Ramos (cell line): ENCODE data around the gene UNC13A.

Source experiments
- in situ Hi-C: fragments of 300-500 bp; cut with MboI; formaldehyde crosslinking; loops from one replicate; pipeline ENCODE4 v1.14.3; 2022; ENCODE audit warnings: low sequenced_read_pairs; ENCODE audit not compliant: unreplicated experiment

UNC13A gene

DNA sequence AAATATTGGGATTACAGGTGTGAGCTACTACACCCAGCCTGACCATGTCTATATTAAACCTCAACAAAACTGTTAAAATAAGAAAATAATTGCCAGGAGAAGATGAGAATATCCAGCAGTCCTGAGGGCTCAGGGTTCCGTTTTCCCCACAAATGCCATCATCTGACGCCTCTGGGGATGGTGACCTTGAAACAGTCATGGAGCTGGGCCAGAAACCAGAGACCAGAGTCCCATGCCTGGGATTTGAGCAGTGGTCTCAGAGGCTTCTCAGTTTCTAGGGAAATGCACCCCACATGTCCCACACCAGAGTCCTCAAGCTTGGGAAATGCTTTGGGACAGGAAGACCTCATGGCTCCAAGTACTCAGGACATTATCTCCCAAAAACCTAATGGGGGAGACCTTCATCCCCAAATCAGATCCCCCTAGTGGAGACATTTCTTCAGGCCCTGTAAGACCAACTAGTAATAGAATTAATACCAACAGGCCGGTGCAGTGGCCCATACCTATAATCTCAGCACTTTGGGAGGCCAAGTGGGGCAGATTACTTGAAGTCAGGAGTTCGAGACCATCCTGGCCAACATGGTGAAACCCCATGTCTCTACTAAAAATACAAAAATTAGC is 28.3 kb upstream of the UNC13A start:
- in situ Hi-C loops: no loop called here

DNA sequence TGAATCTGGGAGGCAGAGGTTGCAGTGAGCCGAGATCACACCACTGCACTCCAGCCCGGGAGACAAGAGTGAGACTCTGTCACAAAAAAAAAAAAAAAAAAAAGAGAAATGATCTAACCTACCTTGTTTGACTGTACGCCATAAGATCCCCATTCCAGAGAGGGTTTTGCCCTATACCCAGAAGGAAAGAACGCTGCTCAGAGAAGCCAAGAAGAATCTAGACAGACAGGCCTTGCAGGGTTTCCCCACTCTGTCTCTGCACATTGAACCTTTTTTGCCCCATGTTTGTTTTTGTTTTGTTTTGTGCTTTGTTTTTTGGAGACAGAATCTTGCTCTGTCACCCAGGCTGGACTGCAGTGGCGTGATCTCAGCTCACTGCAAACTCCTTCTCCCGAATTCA is 23.7 kb upstream of the UNC13A start:
- in situ Hi-C loops: no loop called here

DNA sequence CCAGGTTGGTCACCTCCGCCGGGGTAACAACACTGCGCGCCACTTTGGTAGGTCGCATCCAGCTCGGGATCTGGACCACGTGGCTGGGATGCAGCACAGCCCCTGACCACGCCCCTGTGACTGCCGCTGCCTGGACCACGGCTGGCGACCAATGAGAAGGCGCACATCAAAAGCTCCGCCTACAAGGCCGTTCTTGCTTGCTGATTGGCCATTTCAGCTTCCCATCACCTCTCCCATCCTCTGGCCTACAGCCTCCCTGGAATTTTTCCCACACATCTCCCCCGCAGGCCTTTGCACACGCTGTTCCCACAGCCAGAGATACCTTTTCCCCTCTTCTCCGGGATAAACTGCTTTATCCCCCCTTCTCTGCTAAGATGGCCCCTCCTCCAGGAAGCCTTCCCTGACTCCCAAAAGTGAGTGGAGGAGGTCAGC is 18.6 kb upstream of the UNC13A start:
- in situ Hi-C loops: loop anchor here (10.0 kb wide), 1 partner anchor 148 kb away; the partner anchor contains the start of gene RPL18A

DNA sequence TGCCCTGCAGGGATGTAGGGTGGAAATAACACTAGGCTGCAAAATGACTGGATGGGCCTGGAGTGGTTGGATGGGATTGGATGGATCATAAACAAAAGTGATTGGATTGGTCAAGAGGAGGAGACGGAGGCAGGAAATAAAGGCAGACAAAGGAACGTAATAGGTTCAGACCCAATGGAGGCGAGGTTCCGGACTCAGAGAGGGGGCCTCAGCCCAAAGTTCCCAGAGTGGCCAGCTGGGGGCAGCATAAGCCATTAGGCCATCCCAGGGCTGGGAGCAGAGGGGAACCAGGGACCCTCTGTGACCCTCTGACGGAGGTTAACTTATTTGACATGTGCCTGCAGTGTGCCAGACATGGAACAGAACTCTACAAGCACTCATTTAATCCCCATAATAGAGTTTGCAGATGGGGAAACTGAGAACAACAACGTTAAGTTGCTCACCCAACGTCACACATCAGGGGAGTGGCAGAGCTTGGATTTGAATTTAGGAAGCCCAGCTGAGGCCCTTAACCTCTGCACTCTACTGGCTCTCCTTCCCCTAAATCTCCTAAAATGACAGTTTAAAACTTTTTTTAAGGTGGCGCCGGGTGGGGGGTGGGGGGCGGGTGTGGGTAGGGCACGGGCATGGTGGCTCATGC is 15.8 kb upstream of the UNC13A start:
- in situ Hi-C loops: loop anchor here (10.0 kb wide), 1 partner anchor 151 kb away; the partner anchor contains the start of gene RPL18A

DNA sequence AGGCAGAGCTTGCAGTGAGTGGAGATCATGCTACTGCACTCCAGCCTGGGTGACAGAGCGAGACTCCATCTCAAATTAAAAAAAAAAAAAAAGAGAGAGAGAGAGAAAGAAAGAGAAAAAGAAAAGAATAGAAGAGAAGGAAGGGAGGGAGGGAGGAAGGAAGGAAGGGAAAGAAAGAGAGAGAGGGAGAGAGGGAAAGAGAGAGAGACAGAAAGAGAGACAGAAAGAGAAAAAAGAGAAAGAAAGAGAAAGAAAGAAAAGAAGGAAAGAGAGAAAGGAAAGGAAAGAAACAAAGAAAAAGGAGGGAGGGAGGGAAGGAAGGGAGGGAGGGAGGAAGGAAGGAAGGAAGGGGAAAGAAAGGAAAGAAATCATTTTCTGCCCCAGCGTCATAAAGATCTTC is 7.0 kb upstream of the UNC13A start:
- in situ Hi-C loops: no loop called here

DNA sequence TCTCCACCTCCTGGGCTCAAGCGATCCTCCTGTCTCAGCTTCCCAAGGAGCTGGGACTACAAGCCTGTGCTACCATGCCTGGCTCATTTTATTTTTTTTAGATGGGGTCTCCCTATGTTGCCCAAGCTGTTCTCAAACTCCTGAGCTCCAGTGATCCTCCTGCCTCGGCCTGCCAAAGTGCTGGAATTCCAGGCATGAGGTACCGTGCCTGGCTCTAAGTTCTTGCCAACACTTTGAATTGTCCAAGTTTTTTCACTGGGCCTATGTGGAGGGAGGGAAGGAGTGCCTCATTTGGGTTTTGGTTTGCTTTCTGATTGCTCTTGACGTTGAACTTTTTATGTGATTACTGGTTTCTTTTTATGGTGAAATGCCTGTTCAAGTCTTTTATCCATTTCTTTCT is 4.4 kb upstream of the UNC13A start:
- in situ Hi-C loops: no loop called here

DNA sequence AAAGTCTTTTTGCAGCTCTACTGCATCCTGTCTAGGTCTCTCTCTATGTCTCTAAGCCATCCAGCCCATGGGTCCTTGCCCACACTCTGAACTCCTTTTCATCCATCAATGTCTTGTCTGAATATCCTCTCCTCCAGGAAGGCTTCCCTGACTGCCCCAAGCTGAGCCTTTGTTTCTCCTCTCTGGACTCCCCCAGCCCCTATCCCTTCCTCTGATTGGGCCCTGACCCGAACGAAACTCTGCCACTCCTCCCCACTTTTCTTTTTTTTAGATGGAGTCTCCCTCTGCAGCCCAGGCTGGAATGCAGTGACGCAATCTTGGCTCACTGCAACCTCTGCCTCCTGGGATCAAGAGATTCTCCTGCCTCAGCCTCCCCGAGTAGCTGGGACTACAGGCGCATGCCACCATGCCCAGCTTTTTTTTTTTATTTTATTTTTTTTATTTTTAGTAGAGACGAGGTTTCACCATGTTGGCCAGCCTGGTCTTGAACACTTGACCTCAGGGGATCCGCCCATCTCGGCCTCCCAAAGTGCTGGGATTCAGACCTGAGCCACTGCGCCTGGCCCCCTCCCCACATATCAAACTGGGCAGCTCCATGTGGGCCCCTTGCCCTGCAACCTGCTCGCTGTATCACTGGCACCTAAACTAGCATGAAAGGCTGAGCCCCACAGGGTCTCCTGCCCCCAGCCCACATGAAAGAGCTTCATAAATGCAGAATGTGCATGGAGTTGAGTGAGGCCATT is 870 bp upstream of the UNC13A start:
- in situ Hi-C loops: no loop called here

DNA sequence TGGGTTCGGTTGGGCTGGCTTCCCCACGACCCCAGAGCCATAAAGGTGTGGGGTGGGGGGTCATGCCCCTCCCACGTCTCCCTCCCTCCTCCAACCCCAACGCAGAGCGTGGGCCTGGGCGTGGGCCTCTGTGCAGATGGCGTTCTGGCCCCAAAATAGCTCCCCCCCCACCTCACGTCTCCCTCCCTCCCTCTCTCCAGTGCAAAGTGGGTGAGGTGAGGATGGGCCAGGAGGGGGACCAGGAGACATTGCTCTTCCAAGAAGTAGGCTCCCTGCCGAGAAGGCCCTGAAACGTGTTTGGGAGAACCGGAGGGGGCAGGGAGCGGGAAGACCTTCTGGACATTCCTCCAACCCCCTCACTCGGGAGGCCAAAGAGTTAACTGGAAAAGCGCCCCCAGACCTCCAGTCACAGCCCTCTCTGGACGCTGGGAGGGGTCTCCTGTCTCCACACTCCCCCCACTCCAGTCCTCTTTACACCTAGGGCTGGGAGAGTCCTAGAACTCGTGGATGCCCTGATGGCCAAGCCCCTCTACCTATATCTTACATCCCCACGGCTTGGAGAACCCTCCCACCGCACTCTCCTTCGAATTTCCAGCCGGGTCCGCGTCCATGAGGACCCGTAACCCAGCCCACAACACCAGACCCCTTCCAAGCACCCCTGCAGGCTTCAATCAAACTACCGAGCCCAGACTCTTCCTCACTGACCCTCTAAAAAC is 855 bp downstream of the UNC13A start:
- in situ Hi-C loops: no loop called here

DNA sequence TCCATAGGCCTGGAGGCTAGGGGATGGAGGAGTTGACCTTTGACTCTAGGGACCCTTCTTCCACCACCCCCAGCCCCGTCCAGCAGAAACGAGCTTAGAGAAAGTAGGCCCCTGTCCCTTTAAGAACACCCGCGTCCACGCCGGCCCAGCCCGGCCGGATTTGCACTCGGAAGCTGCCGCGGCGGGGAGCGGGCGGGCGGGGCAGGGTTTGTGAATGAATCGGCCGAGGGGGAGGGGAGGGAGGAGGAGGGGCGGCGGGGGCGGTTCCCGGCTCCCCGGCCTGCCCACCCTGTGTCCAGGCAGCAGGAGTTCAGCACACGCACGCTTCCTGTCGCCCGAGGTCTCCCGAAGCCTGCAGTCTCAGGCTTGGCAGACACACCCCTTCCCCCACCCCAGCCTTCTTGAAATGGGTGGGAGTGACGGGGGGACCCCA is 1.5 kb downstream of the UNC13A start:
- in situ Hi-C loops: no loop called here

DNA sequence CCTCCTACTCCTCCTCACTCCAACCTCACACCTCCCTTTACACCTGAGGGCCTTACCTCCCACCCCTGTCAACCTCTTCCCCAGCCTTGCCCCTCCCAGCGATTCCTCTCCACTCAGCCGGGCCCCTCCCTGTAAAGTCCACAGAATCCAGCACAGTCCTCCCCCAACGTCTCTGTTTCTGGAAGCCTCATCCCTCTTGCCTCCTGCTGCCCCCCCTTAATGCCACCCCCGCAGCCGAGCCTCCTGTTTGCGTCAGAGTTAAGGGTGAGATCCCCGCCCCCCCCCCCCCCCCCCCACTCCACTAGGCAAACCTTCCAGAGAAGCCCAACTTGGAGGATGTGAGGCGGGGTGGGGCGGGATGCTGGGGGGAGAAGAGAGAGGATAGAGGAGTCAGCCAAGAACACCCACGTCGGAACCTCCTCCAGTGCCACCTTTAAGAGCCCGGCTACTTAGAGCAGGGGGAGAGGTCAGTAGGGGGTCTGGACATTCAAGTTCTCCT is 2.1 kb downstream of the UNC13A start:
- in situ Hi-C loops: no loop called here

DNA sequence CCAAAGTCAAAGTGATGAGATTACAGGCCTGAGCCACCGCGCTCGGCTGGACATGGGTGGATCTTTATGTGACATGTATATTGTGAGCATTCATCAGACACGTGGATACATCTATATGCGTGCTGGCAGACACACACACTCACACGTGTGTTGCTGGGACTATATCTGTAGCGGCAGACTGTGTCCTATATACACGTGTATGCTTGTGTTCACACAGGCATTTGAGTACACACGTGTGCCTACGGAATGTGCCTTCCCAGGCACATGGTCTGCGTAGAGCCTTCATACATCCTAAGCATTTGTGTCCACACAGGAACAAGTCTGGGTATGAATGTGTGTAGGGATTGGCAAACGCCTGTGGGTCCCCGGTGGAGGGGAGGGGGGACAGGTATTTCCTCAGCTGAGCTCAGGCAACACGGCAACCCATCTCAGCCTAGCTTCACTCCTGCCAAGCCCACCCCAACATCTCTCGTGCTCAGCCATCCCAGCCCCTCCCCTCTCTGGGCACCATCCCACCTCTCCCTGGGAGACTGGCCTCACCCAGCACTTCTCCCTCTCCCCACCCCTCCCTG is 2.6 kb downstream of the UNC13A start:
- in situ Hi-C loops: no loop called here

DNA sequence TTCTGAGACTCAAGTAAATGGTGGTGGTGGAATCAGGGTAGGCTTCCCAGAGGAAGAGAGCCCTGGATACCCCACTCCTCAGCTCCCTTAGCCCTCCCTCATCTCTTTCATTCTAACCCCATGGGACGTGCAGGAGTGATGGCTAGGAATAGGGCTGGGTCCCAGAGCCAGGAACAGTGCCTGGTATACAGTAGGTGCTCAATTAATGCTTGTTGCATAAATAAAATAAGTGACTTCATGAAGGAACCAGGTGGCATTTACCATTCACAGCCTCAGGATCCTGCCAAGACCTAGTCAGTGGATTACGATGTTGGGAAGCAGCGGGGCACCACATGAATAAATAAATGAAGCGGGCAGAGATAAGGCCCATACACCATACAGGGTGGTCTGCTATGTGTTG is 3.9 kb downstream of the UNC13A start:
- in situ Hi-C loops: no loop called here

DNA sequence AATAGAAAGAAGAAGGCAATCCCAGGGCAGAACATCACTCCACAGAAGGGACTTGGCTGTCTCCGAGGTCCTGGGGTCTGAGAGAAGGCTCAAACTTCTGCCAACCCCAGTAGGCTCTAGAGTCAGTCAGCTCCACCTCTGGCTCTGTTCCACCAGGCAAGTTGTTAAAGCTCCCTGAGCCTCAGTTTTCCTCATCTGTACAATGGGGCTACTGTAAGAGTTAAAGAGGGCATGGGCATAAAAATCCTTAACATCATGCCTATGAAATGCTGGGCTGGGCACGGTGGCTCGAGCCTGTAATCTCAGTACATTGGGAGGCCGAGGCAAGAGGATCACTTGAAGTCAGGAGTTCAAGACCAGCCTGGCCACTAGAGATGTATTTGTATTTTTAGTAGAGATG is 5.1 kb downstream of the UNC13A start:
- in situ Hi-C loops: no loop called here

DNA sequence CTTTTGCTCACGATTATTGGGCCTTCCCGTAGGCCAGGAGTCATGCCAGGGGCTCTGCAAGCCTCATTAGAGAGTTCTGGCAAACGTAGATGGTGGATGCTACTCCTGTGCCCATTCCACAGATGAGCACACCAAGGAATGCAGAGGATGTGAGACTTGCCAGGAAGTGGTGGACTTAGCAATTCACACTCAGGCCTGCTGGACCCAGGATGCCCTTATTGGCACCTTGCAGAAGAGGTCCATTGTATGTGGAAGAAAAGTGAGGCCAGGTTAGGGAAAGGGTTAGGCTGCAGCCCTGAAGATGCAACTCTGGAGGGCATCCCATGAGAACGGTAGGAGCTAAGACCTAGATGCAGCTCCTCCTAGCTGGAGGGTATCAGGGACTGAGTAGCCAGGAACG is 5.9 kb downstream of the UNC13A start:
- in situ Hi-C loops: no loop called here

DNA sequence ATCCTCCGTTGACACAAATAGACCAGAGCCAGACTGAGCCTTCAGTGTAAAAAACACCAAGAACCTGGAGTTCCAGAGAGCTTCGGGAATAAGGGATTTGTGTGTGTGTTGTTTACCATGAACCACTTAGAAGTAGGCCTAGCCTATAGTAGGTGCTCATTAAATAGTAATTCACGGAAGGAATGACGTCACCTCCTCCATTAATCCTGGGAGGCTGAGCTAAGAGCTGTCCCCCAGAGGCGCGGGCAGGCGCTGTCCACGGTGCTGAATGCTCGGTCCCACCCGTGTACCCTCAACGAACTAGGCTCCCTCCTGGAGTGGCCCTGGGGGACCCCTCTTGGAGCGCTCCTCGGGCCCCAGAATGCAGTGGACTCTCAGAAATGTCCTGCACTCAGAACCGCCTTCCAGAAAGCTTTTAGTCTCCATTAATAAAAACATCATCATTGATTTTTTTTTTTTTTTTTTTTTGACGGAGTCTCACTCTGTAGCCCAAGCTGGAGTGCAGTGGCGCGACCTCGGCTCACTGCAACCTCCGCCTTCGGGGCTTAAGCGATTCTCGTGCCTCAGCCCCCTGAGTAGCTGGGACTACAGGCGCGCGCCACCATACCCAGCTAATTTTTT is 6.5 kb downstream of the UNC13A start:
- in situ Hi-C loops: no loop called here

DNA sequence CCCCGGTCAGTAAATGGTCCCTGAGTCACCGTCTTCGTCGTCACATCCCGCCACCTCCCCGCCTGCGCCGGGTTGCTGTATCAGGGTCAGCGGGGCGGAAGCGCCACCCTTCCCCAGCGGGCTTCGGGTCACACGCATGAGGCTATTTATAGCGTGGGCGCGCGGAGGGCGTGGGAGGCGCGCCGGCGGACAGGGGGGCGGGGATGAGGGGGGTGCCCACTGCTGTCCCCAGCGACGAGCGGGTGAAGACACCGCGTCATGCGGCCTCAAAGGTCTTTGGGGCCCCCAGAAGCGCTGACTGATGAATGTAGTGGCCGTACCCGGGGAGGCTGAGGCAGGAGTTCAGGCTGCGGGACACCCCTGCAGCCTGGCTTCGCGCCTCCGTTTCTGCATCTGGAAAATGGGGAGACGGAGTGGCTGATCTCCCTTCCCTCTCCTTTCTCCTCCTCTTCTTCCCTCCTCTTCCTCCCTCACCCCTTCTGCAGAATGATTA is 7.9 kb downstream of the UNC13A start:
- in situ Hi-C loops: no loop called here

DNA sequence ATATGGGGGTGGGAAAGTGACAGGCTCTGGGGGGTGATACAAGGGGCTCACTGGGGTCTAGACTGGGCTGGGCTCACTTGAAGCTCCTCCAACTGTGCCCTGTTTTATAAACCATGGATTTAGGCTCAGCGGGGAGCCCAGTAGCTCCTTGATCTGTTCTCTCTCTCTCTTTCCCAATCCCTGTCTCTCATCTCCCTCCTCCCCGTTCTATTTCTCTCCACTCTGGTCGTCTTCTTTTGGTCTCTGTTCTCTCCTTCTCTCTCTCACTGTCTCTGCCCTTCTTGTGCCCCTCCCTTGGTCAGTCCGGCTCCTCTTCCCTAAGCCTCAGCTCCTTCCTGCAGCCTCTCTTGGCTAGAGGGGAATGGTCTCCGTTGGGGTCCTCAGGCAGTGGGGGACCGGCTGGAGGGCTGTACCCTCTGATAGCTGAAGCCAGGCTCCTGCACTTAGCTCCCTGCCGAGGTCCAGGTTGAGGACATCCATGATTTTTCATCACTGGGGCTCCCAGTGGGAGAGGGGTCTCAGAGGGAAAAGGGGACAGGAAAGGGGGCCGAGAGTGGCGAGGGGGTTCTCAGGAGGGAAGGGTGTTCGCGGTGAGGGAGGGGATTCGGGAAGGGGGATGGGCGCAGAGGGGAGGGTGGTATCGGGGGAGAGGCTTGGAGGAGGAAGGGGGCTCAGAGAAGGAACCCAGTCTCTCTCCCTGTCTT is 8.5 kb downstream of the UNC13A start:
- in situ Hi-C loops: no loop called here

DNA sequence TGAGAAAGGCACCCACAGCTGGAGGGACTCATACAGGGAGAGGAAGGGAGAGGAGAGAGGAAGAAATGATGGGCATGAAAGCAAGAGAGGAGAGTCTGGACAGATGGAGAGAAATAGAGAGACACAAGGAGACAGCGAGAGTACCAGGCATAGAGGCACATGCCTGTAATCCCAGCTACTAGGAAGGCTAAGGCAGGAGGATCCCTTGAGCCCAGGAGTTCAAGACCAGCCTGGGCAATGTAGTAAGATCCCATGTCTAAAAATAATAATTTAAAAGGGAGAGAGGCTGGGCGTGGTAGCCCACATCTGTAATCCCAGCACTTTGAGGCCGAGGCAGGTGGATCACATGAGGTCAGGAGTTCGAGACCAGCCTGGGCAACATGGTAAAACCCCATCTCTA is 9.3 kb downstream of the UNC13A start:
- in situ Hi-C loops: no loop called here

DNA sequence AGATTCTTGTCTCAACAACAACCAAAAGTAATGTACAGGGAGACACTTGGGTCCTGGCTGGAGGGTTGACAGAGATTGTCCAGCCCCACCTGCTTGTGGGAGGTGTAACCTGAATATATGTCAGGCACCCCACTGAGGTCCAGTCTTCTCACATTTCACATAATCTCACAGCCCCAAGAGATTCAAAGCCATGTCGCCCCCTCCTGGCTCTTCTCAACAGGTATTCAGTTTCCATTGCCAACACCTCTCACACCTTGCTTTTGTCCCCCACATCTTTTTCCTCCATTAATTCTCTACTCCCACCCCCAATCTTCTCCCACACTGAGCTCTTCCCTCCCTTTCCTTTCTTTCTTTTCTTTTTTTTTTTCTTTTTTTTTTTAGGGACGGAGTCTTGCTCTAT is 11.2 kb downstream of the UNC13A start:
- in situ Hi-C loops: no loop called here
